ENCODE results near the gene RIPK3. TPM values are rescaled to one million over a fixed set of nuclear protein-coding genes. Genes with fewer than 3 reads are reported as not detected.

RIPK3 gene
- total RNA-seq, 1 donor from 2014 or later, result 0.95 TPM

DNA sequence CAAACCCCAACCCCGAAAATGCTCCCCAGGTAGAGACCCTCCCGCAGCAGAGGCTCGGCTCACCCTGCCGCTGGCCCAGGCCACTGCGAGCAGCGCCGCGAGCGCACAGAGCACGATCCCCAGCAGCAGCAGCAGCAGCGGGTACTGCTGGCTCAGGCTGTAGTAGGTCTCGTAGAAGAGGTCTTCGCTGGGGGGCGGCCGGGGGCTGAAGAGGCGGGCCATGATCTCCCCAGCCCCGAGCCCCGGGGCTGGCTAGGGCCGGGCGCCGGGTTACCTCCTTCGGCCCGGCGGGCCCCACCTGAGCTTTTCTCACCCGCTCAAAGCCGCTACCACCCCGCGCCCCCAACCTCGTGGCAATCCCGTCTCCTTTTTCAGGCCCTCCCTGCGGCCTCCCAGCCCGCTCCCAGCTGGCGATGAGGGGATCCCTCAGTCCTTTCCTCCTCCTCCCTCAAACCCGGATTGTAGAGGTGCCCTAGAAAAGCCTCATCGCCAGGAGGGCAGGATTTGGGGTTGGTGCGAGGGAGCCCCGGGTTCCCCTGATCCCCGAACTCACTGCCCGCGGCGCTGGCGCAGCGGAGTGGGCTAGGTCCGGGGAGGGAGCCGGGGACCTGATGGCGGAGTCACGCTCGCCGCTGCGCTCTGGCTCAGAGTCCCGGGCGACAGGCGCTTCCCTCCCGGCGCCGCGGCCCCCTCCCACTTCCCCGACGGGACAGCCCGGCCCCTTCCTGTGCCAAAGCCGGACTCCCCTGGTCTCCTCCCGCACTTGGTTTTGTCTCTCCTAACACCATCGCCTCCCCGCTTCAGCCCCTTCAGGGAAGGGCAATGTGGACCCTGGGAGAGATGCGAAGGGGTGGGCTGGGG is 5.1 kb downstream of the RIPK3 start, which contains the start of gene ADCY4:
Gene ADCY4, minus strand, starts transcription at position 641 of the 861 bp plus-strand sequence. Its CDS starts 419 bp downstream, at position 222.
- FAIRE-seq (no peak), DNase-seq (ENCODE audit: low read depth) (no peak)
- H3K9me3 ChIP-seq (ENCODE audit: insufficient read depth, low read depth, low read length), result no peaks in the 10 kb centered on the region
- Mint-ChIP-seq H3K9me3 (ENCODE audit: unreplicated experiment) (peaks cover 7% of the 10 kb centered on the region), H3K4me3 (ENCODE audit: unreplicated experiment) (peak within 1 kb of the TSS; percentile 34), H3K36me3 (ENCODE audit: low read depth, unreplicated experiment) (peaks cover 2% of the 10 kb centered on the region), H3K27me3 (ENCODE audit: low read depth, unreplicated experiment) (peaks cover 77% of the 10 kb centered on the region), H3K27ac (ENCODE audit: unreplicated experiment) (no peak within 1 kb of the TSS), H3K4me1 (ENCODE audit: low read depth, unreplicated experiment) (no peaks in the 10 kb centered on the region)
- peak within 1 kb of the TSS; percentile 20 for H3K4me3 ChIP-seq (ENCODE audit: insufficient read depth, low read depth, low read length)
- H3K27me3 ChIP-seq (ENCODE audit: insufficient read depth, low read length), result peaks cover 56% of the 10 kb centered on the region
- H3K27ac ChIP-seq (ENCODE audit: low read depth, low read length), result no peak within 1 kb of the TSS
- peak within 1 kb of the TSS; percentile 49 for H2AFZ ChIP-seq (ENCODE audit: low read depth, low read length)
- no peaks in the 10 kb centered on the region for H4K20me1 ChIP-seq (ENCODE audit: insufficient read depth, low read length)
- H3K4me2 ChIP-seq (ENCODE audit: low read length), result peak within 1 kb of the TSS; percentile 72
- peaks cover 16% of the 10 kb centered on the region for H3K4me1 ChIP-seq (ENCODE audit: insufficient read depth, low read length)
- no peak within 1 kb of the TSS for H3K9ac ChIP-seq (ENCODE audit: low read length)
- H3K36me3 ChIP-seq (ENCODE audit: insufficient read depth, low read length), result no peaks in the 10 kb centered on the region
- no peaks in the 10 kb centered on the region for H3K79me2 ChIP-seq (ENCODE audit: insufficient read depth, low read length)
- TF ChIP-seq EZH2 (IDR thresholded peaks at IDR 0.05; ENCODE audit: insufficient read depth, low read length), result peak; percentile 70
- TF ChIP-seq, protein P1, sequence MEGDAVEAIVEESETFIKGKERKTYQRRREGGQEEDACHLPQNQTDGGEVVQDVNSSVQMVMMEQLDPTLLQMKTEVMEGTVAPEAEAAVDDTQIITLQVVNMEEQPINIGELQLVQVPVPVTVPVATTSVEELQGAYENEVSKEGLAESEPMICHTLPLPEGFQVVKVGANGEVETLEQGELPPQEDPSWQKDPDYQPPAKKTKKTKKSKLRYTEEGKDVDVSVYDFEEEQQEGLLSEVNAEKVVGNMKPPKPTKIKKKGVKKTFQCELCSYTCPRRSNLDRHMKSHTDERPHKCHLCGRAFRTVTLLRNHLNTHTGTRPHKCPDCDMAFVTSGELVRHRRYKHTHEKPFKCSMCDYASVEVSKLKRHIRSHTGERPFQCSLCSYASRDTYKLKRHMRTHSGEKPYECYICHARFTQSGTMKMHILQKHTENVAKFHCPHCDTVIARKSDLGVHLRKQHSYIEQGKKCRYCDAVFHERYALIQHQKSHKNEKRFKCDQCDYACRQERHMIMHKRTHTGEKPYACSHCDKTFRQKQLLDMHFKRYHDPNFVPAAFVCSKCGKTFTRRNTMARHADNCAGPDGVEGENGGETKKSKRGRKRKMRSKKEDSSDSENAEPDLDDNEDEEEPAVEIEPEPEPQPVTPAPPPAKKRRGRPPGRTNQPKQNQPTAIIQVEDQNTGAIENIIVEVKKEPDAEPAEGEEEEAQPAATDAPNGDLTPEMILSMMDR (IDR thresholded peaks at IDR 0.05; ENCODE audit: insufficient read depth, low read depth, low read length), result no peak

DNA sequence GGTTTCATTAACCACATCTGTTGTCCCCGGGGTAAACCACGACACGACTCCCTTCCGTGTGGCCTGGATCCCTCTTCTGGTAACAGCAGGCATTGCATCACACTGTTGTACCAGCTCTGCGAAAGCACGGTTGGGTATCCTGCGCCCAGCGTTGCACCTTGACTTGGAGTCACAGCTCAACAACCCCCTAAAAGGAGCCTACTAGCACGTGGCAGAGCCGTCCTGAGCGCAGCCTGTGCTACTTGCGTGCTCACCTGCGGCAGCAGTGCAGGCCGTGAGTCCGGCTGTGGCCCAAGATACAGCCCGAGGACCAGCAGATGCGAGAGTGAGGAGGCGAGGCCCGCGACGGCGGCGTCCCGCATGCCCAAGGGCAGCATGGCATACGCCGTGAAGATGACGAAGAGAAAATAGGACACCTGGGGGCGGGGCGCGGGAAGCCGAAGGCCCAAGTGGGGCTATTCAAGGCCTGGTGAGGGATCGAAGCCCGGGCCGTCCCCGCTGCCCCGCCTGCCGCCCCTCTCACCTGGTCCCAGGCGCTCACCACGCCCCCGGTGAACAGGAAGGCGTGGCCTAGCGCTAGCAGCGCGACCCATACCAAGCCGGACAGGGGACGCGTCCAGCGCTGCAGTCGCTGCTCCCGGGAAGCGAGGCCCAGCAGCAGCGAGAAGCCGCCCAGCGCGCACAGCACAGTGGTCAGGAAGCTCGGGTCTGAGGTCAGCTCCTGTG is 7.4 kb downstream of the RIPK3 start:
- H3K36me3 ChIP-seq (ENCODE audit: insufficient read depth, low read length), result no peaks in the 10 kb centered on the region
- peak overlapping the region; percentile 77 for H3K4me2 ChIP-seq (ENCODE audit: low read length)
- no peaks in the 10 kb centered on the region for H4K20me1 ChIP-seq (ENCODE audit: insufficient read depth, low read length)
- no peaks in the 10 kb centered on the region for H3K79me2 ChIP-seq (ENCODE audit: insufficient read depth, low read length)
- H3K4me1 Mint-ChIP-seq (ENCODE audit: low read depth, unreplicated experiment), result no peaks in the 10 kb centered on the region
- TF ChIP-seq, protein P1 (IDR thresholded peaks at IDR 0.05; ENCODE audit: insufficient read depth, low read depth, low read length), result peak; percentile 75
- TF ChIP-seq EZH2 (IDR thresholded peaks at IDR 0.05; ENCODE audit: insufficient read depth, low read length), result no peak
- H3K27ac Mint-ChIP-seq (ENCODE audit: unreplicated experiment), result peak overlapping the region; percentile 9
- H3K4me3 Mint-ChIP-seq (ENCODE audit: unreplicated experiment), result peak overlapping the region; percentile 74
- no peak overlapping the region for H3K27ac ChIP-seq (ENCODE audit: low read depth, low read length)
- no peak for FAIRE-seq
- H3K9ac ChIP-seq (ENCODE audit: low read length), result no peak overlapping the region
- DNase-seq (ENCODE audit: low read depth), result peak; percentile 25
- H3K27me3 ChIP-seq (ENCODE audit: insufficient read depth, low read length), result peaks cover 43% of the 10 kb centered on the region
- peaks cover 7% of the 10 kb centered on the region for H3K9me3 Mint-ChIP-seq (ENCODE audit: unreplicated experiment)
- peak overlapping the region; percentile 61 for H2AFZ ChIP-seq (ENCODE audit: low read depth, low read length)
- H3K27me3 Mint-ChIP-seq (ENCODE audit: low read depth, unreplicated experiment), result peaks cover 71% of the 10 kb centered on the region
- H3K4me3 ChIP-seq (ENCODE audit: insufficient read depth, low read depth, low read length), result peak overlapping the region; percentile 8
- H3K4me1 ChIP-seq (ENCODE audit: insufficient read depth, low read length), result peaks cover 16% of the 10 kb centered on the region
- H3K36me3 Mint-ChIP-seq (ENCODE audit: low read depth, unreplicated experiment), result no peaks in the 10 kb centered on the region
- H3K9me3 ChIP-seq (ENCODE audit: insufficient read depth, low read depth, low read length), result no peaks in the 10 kb centered on the region

Measured in astrocyte (in vitro differentiated cells and primary cell).